Gastroesophageal sphincter (tissue), 3 donors: Measurements from ENCODE around the gene CCND1.

Experiments
- EP300 ChIP-seq: sonication (generic); formaldehyde crosslinking; IDR thresholded peaks from one replicate; pipeline ENCODE4 v1.6.1; 2017; ENCODE audit warnings: antibody characterized with exemption, mild to moderate bottlenecking
- TF ChIP-seq, protein P1 (sequence below), 4 experiments: fragments of 200-600 bp in 2 of 4; fragments of 450-650 bp in 2 of 4; sonication (generic) in 1 of 4; IDR thresholded peaks; one replicate each; pipeline ENCODE4 v1.5.1; 2017 to 2019; ENCODE audit warnings: antibody characterized with exemption in 4 of 4, mild to moderate bottlenecking in 2 of 4, moderate library complexity in 2 of 4

DNA sequence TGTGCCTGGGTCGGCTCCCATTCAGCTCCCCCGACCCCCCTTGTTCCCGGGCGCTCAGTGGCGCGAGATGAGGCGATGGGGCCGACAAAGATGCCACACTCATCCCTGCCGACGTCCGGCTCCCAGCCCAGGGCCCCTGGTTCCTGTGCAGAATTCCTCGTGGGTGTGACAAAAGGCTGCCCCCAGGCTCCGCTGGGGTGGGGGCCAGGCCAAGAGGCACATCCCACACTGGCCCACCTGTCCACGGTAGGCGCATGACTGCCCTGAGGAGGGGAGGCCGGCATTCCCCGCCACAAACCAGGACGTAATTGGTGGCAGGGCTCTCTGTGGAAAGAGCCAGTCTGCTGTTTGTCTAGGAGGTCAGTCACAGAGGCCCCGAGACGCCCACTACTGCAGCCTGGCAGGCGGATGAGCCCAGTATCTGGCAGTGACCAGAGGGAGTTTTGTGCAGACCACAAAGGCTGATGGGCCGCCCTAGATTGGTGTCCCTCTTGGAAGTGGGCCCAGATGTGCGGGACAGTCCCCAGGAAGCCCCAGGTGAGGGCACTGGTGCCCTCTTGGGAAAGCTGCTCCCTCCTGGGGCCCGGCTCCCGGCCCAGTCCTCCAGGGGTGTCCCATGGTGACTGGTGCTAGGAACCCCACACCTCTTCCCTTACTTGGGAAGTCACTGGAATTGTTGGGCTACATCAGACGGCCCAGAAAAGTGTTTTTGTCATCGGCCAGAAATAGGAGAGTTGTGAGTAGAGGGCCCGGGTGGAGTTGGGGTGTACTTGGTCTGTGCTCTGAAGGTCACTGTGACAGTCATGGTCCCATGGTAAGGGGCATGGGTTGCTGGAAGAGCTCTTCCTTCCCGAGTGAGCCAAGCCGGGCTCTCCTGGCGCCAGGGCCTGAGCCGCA, 5.8 kb downstream of the CCND1 start:
- no peak for TF ChIP-seq EP300
- TF ChIP-seq, protein P1, sequence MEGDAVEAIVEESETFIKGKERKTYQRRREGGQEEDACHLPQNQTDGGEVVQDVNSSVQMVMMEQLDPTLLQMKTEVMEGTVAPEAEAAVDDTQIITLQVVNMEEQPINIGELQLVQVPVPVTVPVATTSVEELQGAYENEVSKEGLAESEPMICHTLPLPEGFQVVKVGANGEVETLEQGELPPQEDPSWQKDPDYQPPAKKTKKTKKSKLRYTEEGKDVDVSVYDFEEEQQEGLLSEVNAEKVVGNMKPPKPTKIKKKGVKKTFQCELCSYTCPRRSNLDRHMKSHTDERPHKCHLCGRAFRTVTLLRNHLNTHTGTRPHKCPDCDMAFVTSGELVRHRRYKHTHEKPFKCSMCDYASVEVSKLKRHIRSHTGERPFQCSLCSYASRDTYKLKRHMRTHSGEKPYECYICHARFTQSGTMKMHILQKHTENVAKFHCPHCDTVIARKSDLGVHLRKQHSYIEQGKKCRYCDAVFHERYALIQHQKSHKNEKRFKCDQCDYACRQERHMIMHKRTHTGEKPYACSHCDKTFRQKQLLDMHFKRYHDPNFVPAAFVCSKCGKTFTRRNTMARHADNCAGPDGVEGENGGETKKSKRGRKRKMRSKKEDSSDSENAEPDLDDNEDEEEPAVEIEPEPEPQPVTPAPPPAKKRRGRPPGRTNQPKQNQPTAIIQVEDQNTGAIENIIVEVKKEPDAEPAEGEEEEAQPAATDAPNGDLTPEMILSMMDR (IDR thresholded peaks at IDR 0.05), result no peak
